K562 treated with DMSO at 1 percent for 24 hours (cell line): Measurements from ENCODE around the gene MYH8. TPM values are rescaled to one million over a fixed set of nuclear protein-coding genes. Genes with fewer than 3 reads are reported as not detected.

Source experiments
- total RNA-seq: library from RNA; unstranded; fragments of 300-600 nt; gene quantifications from 2 replicates; pipeline ENCODE4 v1.2.3, GENCODE V29; 2022; ENCODE audit warnings: low read depth; ENCODE audit not compliant: insufficient read depth

Gene MYH8
- total RNA-seq, result not detected in 2 replicates

DNA sequence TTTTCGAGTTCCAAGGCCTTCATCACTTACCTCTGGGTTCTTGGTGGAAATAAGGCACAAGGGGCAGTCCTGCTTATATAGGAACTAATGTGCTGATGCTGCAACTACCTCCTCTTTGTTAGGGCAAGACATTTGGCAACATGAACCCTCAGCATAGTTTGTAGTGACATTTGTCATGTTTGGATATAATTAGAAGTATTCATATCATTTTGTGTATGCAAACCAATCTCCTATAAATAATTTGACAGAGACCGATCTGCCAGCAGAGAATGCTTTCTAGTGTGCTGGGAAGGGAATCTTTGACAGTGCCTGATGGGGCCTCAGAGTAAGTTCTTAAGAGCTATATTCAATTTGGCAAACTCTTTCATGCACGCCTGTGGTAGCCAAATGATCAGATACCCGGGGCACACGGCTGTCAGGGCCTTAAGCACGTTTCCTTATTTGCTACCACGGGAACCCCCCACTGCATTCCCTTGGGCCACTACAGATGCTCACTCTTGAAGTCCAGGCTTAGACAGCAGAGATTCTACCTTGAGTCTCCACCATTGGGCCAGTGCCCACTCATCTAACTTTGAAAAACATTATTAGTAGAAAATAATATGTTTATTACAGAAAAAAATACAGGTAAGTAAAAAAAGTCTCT lies at the start of gene MYH8:
MYH8 (minus strand) TSS at position 51 of the 643 bp plus-strand sequence. CDS start 1,723 bp downstream, outside the sequence.

DNA sequence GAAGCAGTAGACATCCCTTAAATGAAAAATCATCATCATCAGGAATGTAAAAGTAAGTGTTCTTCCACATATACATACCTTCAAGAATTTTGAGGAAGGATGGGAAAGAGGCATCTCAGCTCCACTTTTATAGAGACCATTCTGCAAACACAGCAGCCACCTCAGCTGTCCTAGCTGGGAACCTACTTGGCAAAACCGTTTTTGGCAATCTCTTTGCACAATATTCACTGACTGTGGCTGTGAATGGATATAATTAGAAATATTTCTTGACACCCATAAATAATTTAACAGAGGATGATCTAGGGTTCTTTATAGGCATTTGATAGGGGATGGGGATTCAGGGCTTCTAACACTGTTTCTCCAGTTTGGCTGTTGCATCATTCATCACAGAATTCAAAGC lies 47.7 kb upstream of the MYH8 start, which contains the start of gene MYH4:
MYH4 (minus strand) TSS at position 101 of the 400 bp plus-strand sequence. CDS start 2,814 bp downstream, outside the sequence.

DNA sequence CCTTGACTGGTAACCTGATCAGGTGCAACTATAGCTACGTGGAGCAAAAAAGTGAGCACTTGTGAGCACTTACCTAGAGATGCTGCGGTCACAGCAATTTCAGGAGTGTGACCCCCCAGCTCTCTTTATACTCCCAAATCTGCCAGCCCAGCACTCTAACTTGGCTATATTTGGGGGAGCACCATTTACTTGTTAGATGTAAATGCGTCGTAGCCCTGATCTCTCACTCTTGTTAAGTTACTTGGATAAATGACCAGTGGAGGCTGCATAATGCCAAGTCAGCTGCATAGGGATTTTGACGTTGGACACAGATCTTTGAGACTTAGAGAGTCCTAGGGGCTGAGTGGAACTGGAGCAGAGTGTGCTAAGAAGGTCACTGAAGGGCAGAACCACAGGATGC lies 48.8 kb downstream of the MYH8 start, which contains the start of gene MYH13:
MYH13 (minus strand) TSS at position 101 of the 400 bp plus-strand sequence. CDS start 8,476 bp downstream, outside the sequence.

Other genes starting within 250 kb of the MYH8 start
- gene GAS7, start 223.3 kb downstream of the MYH8 start, total RNA-seq, result 0.39 and 0.54 TPM in 2 replicates
- not detected in 2 replicates for gene MYH13, start 48.9 kb downstream of the MYH8 start, total RNA-seq
- not detected in 2 replicates for gene MYH4, start 47.6 kb upstream of the MYH8 start, total RNA-seq
- not detected in 2 replicates for gene MYH1, start 96.6 kb upstream of the MYH8 start, total RNA-seq
- gene MYH2, start 127.7 kb upstream of the MYH8 start, total RNA-seq, result not detected in 2 replicates
- gene MYH3, start 235.4 kb upstream of the MYH8 start, total RNA-seq, result 0.15 and 0.19 TPM in 2 replicates